HepG2 (cell line): ENCODE data around the gene SLC35F1.

ENCODE experiments used
- DPF2 ChIP-seq: sonication (generic); formaldehyde crosslinking; IDR thresholded peaks from 2 replicates; pipeline ENCODE4 v1.4.0; 2020; ENCODE audit warnings: mild to moderate bottlenecking, low read depth, missing genetic modification reagents, borderline replicate concordance
- HOXA7 ChIP-seq: sonication (generic); formaldehyde crosslinking; IDR thresholded peaks from 2 replicates; pipeline ENCODE4 v1.8.1; 2022; ENCODE audit warnings: mild to moderate bottlenecking, missing genetic modification reagents, moderate library complexity
- SMARCC2 ChIP-seq: fragments of 450-650 bp; IDR thresholded peaks from 2 replicates; pipeline ENCODE4 v1.6.1; 2017; ENCODE audit warnings: antibody characterized with exemption, mild to moderate bottlenecking
- TOE1 ChIP-seq: sonication (generic); formaldehyde crosslinking; IDR thresholded peaks from 2 replicates; pipeline ENCODE4 v1.4.0; 2020; ENCODE audit warnings: mild to moderate bottlenecking, missing genetic modification reagents
- TF ChIP-seq, protein P1 (sequence below): sonication (generic); formaldehyde crosslinking; conservative IDR thresholded peaks from 2 replicates; pipeline ENCODE4 v1.4.0; 2020; ENCODE audit warnings: missing genetic modification reagents

DNA sequence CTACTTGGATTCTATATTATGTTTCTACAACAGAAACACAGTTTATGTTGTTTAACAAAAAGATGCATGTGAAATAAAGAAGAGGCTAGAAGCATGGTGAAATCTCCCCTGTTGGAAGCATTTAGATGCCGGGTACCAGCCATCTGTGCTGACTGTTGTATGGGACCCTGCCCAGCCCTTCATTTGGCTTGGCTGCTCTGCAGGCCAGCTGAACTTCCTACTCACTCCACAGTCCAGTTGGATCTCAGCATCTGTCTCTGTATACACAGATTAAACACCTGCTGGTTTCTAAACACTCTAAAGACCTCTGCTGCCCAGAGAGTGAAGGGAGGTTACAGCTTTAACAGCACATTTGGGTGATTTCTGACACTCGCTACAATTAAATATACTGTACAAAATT, 228.3 kb downstream of the SLC35F1 start:
- TF ChIP-seq, protein P1, sequence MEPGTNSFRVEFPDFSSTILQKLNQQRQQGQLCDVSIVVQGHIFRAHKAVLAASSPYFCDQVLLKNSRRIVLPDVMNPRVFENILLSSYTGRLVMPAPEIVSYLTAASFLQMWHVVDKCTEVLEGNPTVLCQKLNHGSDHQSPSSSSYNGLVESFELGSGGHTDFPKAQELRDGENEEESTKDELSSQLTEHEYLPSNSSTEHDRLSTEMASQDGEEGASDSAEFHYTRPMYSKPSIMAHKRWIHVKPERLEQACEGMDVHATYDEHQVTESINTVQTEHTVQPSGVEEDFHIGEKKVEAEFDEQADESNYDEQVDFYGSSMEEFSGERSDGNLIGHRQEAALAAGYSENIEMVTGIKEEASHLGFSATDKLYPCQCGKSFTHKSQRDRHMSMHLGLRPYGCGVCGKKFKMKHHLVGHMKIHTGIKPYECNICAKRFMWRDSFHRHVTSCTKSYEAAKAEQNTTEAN (CRISPR knock-in tag): no peak
- TF ChIP-seq SMARCC2: no peak
- TF ChIP-seq DPF2: no peak
- TF ChIP-seq HOXA7 (CRISPR knock-in tag): no peak
- TF ChIP-seq TOE1: no peak
